Measurements from ENCODE around the gene TSFM.
A peak's percentile ranks its signal among the peaks of the same experiment; 100 is the strongest.

Gene TSFM

DNA sequence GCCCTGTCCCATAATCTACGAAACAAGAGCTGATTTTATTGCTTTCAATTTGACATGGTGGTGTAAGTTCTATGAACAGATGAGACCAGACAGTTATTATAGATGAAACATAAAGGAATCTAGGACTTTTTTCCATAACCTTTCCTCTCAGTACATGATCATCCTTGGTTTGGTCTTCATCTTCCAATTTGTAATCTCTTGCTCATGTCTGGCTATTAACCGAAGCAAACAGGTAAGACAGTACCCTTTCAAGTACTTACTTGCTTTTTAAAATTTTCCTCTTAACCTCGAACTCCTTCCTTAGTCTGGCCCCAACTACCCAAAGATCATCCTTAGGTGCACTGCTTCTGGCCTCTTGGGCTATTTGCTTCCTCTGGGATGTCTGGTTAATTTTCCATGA is 36.6 kb upstream of the TSFM start:
- DNase-seq (ENCODE audit: low read depth), result no peak

DNA sequence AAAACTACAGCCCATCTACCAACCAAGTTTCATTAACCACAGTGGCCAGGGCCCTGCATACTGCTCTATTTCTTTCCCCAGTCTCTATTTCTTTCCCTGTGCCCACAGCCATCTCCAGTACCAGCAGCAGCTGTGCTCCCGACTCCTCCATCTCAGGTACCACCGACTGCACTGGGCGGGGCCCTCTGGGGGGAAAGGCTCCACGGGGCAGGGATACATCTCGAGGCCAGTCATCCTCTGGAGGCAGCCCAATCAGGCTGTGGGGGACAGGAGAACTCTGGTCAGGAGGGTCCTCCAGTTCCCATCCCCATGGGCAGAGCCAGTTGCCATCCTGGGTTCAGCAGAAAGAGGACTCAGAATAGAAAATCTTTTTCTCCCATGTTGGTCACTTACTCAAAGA is 33.5 kb upstream of the TSFM start:
- no peak for DNase-seq (ENCODE audit: low read depth)

DNA sequence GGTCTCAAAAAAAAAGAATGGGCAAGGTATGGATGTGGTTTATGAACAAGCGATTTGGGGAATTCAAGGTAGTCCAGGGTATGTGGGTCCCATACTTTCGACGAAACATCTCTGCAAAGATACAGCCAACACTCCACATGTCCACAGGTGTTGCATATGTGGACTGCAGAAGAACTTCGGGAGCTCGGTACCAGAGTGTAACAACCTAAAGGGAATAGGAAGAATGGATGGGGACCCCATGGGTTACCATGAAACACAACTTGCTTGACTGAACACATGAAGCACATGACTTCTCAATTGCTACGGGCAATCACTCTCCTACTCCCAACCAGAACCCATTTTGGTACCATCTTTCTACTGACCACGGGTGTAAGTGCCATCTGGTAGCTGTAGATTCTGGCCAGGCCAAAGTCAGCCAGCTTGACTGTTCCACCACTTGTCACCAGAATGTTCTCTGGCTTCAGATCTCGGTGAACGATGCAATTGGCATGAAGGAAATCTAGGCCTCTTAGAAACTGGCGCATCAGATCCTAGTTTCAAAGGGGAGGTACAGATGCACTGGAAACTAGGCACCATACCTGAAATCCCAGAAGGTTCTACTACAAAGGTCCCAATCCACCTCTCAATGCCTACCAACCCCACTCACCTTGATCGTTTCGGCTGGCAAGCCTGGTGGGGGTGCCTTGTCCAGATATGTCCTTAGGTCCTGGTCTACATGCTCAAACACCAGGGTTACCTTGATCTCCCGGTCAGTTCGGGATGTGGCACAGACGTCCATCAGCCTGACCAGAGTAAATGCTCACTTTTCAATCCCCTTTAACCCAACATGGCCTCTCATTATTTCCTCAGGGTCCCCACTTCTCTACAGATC is 31.8 kb upstream of the TSFM start:
- no peak for DNase-seq (ENCODE audit: low read depth)

DNA sequence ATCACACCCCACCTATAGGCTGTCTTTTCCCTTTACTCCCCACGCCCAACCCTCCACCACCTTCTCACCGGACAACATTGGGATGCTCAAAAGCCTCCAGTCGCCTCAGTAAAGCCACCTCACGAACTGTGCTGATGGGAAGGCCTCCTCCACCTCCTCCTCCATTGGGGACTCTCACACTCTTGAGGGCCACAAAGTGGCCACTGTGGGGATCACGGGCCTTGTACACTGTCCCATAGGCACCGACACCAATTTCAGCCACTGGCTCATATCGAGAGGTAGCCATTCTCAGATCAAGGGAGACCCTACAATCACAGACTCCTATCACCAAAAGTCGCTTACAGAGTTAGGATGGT is 31.2 kb upstream of the TSFM start:
- DNase-seq (ENCODE audit: low read depth), result no peak

DNA sequence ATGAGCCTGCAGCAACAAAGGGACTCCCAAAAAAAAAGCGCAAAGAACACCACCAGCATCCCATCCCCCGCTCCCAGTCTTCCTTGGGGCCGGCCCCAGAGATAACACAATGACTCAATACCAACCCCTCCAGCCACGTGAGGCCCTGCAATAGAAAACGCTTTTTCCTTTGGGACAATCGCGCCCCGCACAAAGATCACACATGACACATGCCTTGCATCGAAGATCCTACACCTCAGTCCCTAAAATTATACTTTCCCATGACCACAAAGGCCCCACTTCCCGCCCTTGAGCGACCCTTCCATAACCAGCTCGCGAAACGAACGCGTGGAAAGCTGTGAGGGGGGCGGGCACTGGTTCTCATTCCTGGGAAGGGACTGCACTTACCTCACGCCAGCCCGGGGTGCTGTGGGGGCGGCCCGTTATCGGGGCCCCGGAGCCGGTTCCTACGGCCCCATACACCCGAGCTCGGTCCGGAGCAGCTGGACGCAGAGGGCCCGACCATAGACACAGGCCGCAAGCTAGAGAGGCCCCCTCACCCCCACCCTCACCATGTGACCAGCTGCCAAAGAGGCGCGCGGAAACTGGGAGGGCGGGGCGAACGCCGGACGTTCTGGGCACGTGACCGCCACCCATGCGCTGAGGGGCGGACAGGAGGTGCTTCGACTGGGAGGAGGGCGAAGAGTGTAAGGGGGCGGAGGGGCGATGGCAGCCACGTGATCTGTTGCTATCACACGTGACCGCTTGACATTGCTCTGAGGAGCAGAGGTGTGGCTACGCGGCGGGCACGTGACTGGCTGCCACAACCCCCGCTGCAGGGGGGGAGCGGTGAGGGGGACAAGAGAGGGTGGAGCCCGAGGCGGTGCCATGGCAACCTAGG is 30.6 kb upstream of the TSFM start, which contains the start of gene CDK4:
CDK4 (minus strand) TSS at position 523 of the 880 bp plus-strand sequence. CDS start 593 bp downstream, outside the sequence.
- DNase-seq (ENCODE audit: low read depth), result peak; percentile 96

DNA sequence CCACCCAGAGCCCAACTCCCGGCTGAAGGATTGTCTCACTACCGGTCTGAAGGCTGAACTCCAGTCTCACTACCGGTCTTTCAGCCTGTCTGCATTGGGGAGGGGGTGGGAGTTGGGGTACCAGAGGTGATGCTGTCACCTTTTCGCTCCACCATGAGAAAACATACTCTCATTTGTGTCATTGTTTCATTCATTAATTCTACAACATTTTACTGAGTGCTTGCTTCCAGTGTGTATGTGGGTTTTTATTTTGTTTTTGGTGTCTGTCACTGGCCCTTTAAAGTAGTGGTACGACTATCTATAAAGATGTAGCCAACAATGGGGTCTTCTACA is 30.0 kb upstream of the TSFM start:
- DNase-seq (ENCODE audit: low read depth), result no peak

DNA sequence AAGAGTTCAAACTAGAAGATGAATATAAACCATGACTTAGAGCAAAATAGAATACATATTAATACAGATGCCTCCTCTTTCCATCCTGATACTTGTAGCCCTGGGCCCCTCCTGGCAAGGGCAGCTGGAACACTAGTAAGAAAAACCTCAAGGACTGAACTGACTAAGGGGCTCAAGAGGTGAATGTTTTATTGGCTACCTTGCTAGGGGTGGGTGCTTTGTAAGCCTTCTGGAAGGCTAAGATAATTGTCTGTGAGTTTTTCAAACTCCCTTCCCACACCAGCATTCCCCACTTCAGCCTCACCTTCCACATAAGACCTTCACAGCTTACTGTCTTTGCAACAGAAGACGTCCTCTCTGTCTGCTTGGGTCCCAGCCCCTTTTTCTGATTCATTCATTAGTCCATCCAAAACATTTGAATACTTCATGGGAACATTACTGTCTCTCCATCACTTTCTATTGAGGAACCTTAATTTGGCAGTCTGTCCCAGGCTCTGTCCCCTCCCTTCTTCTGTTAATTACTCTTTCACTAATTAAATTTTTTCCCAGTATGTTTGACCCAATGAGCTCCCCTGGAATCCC is 28.7 kb upstream of the TSFM start:
- DNase-seq (ENCODE audit: low read depth), result no peak

DNA sequence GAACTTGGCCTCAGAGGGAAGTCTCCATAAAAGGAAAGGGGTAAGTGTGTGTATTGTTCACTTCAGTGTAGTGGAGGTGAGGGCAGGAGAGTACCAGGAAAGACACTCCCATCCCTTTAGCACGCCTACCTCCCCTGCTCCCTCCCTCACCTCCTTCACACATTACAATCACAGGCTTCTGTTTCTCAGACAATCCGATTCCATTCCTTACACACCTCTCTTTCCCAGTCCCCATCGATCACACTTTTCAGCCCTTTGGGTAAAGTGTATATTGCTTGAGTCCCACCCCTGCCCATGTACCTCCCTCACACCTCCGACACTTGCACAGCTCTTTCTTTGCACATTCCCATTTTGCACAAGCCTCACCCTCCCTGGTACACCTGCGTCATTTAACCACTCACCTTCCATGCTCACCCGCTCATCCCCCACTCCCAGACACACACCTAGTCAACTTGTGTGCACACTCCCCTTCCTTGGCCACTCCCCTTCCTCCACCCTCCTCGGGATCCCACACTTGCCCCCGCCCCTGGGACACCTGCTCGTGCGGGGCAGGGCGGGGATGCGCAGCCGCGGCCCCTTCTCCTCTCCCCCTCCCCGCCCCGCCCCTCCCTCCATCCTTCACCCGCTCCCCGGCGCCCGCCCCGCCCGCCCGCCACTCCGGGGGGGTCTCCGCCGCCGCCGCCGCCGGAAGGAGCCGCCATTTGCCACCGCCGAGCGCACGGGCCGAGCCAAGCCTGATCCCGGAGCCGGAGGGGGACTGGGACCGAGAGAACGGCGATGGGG is 28.0 kb upstream of the TSFM start, which contains the start of gene MARCHF9:
MARCHF9 (plus strand) TSS at position 693 of the 783 bp plus-strand sequence. CDS start 426 bp downstream, outside the sequence.
- peak; percentile 59 for DNase-seq (ENCODE audit: low read depth)

DNA sequence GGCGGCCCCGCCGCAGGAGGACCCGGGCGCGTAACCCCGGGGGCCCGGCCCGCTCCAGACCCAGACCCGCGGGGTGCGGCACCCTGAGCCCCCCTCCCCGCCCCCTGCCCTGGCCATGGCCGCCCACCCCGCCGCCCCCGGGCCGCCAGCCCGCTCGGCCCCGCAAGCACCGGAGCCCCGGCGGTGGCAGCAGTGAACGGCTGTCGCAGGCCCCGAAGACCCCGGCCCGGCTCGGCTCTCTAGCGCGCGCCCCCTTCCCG is 27.5 kb upstream of the TSFM start:
- no peak for DNase-seq (ENCODE audit: low read depth)

DNA sequence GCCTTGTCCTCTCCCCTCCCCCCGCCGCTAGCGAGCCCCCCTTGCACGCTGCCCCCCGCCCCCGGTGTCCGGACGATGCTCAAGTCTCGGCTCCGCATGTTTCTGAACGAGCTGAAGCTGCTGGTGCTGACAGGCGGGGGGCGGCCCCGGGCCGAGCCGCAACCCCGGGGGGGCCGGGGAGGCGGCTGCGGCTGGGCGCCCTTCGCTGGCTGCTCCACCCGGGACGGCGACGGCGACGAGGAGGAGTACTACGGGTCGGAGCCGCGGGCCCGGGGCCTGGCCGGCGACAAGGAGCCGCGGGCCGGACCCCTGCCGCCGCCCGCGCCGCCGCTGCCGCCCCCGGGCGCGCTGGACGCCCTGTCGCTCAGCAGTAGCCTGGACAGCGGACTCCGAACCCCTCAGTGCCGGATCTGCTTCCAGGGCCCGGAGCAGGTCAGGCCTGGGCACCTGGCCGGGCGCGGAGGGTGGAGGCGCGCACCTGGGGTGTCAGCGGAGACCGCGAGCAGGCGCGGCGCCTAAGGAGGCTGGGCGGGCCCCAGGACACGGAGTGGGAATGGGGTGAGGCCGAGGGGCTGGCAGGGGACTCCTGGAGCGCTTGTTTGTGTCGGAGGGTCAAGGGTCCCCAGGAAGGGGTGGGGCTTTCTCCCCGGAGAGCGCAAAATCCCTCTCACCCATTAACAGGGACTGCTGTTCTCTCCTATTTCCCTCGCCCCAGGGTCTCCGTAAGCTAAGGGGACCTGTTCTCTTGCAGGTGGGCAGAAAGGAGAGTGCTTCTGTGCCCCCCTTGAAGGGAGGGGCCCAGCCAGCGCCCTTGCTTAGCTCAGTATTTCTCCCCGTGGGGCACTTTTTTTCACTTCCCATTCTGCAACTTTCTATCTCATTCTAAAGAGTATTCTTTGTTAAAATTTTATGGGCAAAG is 26.9 kb upstream of the TSFM start:
- no peak for DNase-seq (ENCODE audit: low read depth)

DNA sequence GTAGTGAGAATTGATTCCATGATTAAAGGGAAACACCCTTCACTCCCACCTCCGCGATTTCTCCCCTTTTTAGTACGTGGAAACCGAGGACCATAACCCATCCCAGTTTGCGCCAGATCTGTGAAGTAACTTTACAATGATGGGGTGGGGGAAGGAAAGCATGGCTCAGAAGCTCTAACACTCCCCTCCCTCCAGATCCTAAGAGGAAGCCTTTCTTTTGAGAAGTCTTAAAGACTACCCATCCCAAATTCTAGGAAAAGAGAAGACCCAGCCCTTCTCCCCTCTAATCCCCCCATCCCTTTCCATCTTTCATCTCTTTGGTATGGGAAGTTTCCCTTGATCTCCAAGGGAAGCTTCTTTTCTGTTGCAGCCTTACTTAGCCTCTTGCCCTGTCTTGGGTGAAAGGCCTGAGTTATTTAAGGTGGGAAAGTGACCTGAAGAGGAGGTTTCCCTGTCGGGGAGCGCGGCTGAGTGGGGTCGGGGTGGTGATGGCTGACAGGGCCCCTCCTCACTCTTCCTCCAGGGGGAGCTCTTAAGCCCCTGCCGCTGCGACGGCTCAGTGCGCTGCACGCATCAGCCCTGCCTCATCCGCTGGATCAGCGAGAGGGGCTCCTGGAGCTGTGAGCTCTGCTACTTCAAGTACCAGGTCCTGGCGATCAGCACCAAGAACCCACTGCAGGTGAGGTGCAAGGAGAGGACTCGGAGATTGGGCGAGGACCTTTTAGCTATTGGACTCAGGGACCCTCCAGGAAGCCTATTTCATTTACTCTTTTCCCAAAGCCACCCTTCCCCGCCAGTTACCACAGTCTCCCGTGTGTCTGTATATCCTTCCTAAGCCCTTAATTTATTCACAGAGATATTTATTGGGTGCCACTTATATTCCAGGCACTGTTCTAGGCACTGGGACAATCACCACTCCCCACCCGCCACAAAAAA is 25.9 kb upstream of the TSFM start:
- DNase-seq (ENCODE audit: low read depth), result peak; percentile 52

DNA sequence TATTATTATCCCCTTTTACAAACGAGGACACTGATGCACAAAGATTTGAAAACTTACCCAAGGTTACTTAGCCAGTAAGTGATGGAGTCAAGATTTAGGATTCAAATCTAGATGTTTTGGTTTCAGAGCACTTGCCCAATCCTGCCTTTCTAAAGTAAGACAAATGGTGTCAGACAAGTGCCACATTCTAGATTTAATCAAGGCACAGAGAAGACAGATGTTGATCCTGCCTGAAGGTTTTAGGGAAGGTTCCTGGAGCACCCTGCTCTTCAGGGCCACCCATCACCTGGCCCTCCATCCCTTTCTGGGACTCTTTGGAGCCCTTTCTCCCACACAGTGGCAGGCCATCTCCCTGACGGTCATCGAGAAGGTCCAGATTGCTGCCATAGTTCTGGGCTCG is 24.8 kb upstream of the TSFM start:
- DNase-seq (ENCODE audit: low read depth), result no peak

DNA sequence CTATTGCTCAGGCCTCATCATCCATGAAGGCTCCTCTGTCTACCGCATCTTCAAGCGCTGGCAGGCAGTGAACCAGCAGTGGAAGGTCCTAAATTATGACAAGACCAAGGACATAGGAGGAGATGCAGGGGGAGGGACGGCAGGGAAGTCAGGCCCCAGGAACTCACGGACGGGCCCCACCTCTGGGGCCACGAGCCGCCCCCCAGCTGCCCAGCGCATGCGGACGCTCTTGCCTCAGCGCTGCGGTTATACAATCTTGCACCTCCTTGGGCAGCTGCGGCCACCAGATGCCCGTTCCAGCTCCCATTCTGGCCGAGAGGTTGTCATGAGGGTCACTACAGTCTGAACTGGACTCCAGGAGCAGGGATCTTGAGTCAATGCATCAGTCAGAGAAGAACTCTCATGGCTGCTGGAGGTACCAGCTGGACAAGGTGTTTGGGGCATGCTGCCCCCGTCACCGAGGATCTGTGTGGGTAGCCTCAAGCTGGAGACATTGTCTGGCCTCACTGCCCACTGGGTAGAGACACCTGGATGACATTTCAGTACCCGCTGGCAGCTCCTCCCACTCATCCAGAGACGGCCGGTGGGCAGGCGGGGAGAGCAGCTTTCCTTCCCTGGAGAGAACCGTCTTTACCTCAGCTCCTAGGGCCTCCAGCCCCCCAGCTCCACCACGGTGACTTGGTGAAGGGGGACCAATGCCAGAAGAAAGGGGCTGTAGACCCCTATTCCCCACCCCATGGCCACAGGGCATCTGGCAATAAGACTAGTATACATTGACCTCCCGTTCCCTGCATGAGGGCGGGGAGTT is 23.8 kb upstream of the TSFM start:
- no peak for DNase-seq (ENCODE audit: low read depth)

DNA sequence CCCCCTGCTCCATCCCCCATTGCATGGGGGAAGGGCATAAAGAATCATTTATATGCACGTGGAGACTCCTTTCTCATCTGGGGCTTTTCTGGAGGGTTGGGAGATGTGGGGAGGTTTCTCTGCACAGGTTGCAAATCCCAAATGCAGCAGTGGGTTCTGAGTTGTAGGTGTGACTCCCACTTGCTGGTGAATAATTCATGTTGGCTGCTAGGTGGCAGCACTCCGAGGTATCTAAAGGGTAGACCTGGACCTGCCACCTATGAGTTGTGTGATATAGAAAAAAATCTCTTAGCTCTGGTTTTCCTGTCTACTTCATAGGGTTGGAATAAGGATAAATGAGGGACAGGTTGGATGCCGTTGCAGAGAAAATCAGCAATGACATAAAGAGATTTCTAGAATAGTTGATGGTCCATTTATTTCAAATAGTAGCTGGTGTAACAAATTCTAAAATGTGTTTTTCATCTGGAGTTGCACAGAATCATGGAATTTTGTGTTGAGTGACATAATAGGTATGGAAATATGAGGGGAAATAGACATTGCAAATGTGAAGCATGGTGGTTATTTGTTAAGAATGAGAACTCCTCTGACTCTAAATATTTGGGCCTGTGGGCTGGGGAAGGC is 23.1 kb upstream of the TSFM start:
- DNase-seq (ENCODE audit: low read depth), result no peak

DNA sequence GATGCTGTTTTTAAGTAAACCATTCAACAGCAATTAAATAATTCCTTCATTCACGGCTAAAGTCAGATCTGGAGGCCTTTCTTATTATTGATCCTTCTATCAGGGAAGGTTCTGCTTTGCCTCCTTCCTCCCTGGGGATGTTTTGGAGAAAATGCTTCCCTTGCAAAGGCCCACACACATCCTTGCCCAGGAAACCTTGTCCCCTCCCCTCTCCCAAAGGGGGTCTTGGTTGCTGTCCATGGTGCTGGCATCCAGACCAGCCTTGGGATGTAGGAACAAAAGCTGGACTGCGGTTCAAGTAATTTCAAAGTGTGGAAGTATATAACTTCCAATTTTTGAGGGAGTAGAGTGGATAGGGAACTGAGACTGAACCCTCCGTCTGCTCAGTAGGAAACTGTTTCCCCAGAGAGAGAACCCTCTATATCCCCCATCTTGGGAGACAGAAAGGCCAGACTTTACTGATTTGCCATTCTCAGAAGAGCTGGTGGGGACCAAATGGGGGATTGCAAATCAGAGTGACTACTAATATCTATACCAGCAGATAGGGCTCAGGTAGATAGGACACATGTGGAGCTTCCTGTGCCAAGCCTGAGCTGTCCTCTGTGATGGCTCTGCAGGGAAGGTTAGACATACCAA is 22.1 kb upstream of the TSFM start:
- DNase-seq (ENCODE audit: low read depth), result no peak

DNA sequence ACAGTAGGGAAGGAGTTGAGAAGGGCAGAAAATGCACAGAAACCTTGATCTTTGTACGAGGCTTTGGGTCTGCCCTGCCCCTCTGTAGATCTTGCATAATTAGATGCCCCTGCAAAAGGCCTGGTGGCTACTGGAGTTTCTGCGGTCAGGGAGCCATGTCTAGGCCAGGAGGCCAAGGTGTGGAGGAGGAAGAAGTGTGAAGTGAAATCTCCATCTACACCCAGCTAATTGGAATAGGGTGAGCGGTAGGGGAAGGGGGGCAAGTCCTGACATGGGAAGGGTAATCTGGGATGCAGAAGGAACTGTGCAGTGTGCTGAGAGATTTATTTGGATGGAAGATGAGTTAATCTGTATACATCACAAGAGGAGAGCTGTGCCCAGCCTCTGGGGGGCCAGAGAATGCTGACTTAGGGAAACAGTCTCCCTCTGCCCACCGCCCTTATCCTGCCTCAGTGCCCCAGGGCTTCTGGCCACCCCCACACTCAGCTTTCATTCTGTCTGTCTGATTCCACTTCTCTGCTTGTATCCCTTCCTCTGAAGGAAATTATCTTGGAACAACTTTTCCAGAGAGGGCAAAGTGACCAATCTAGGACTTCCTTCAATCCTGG is 21.1 kb upstream of the TSFM start:
- no peak for DNase-seq (ENCODE audit: low read depth)

DNA sequence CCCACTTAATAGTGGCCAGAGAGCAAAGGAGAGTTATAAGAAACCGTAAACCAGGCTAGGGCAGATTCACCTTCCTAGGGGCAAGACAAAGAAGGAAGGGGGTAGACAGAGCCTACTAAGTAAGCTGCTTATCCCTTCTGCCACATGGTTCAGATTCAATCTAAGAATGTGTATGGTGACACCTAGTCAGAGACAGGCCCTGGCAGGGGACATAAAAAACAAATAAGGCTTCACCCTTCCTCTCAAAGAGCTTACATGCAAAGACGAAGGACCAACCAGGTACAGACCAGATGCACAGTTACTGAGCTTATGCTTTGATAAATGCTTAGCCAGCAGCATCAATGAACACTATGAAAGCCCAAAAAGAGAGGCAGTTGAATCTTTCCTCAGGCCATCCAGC is 20.1 kb upstream of the TSFM start:
- no peak for DNase-seq (ENCODE audit: low read depth)

Data from stimulated activated CD8-positive, alpha-beta memory T cell treated with anti-CD3 and anti-CD28 coated beads, Interleukin-15, amount 100 ng/mL, for 1 hour (primary cell).